ENCODE data around the gene RTN4IP1.

RTN4IP1 gene

GRCh38 chr6:106666282-106667021 lies 37.2 kb upstream of the RTN4IP1 start:
- no peak for TF ChIP-seq CTCF (IDR thresholded peaks at IDR 0.05; ENCODE audit: low read depth, low read length, missing control alignments)

GRCh38 chr6:106662458-106662857 lies 33.2 kb upstream of the RTN4IP1 start:
- H3K4me3 ChIP-seq (ENCODE audit: low read depth, low read length) = no peak overlapping the region
- TF ChIP-seq CTCF (IDR thresholded peaks at IDR 0.05; ENCODE audit: low read depth, low read length, missing control alignments) = no peak
- DNase-seq (ENCODE audit: low read depth) = no peak

More at GRCh38 chr6:106666282-106667021, 37.2 kb upstream of the RTN4IP1 start:
- peak; percentile 75 for DNase-seq (ENCODE audit: low read depth)
- H3K4me3 ChIP-seq (ENCODE audit: low read depth, low read length) = no peak overlapping the region

- no peak for DNase-seq (ENCODE audit: low read depth)
- no peak overlapping the region for H3K4me3 ChIP-seq (ENCODE audit: low read depth, low read length)
- TF ChIP-seq CTCF (IDR thresholded peaks at IDR 0.05; ENCODE audit: low read depth, low read length, missing control alignments) = no peak
These were observed 30.6 kb upstream of the RTN4IP1 start for GRCh38 chr6:106659859-106660258.

GRCh38 chr6:106658469-106658868 lies 29.2 kb upstream of the RTN4IP1 start:
- H3K4me3 ChIP-seq (ENCODE audit: low read depth, low read length) = no peak overlapping the region
- no peak for TF ChIP-seq CTCF (IDR thresholded peaks at IDR 0.05; ENCODE audit: low read depth, low read length, missing control alignments)
- no peak for DNase-seq (ENCODE audit: low read depth)

- no peak for TF ChIP-seq CTCF (IDR thresholded peaks at IDR 0.05; ENCODE audit: low read depth, low read length, missing control alignments)
- no peak for DNase-seq (ENCODE audit: low read depth)
- no peak overlapping the region for H3K4me3 ChIP-seq (ENCODE audit: low read depth, low read length)
These were observed 19.5 kb upstream of the RTN4IP1 start for GRCh38 chr6:106648651-106649308.

GRCh38 chr6:106643061-106643460 lies 13.8 kb upstream of the RTN4IP1 start:
- DNase-seq (ENCODE audit: low read depth) = no peak
- no peak overlapping the region for H3K4me3 ChIP-seq (ENCODE audit: low read depth, low read length)
- no peak for TF ChIP-seq CTCF (IDR thresholded peaks at IDR 0.05; ENCODE audit: low read depth, low read length, missing control alignments)

Data from GM12864 (cell line).